Articular chondrocyte of knee joint (primary cell): ENCODE results near the gene PNLIPRP3. TPM values are rescaled to one million over a fixed set of nuclear protein-coding genes. Genes with fewer than 3 reads are reported as not detected.

Source experiments
- small RNA-seq: library from RNA; depleted of rRNA; stranded (forward); fragments of <200 nt; gene quantifications from one replicate; pipeline ENCODE3, GENCODE V24; 2012
- total RNA-seq: library from RNA; depleted of rRNA; stranded (reverse); fragments of >200 nt; gene quantifications from 2 replicates; pipeline ENCODE4 v1.2.3, GENCODE V29; 2012

Gene PNLIPRP3
- not detected in 2 replicates for total RNA-seq

DNA sequence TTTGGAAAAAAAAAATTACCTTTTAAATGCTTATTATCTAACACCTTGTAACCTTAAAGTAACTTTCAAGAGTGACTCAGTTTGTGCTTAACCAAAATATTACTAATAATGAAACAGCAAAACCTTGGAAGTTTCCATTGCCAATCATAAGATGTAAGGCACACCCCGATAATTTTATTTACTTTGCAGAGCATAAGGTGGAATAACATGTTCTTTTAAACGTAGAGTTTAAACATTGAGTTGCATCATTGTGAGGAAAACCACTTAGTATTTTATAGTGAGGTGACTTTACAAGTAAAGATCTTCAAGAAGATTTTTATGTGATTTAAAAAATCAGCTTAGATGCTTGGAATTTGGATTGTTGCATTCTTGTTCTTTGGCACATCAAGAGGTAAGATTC is at the start of gene PNLIPRP3:
Gene PNLIPRP3 (plus strand): TSS at position 177 of the 400 bp plus-strand sequence. CDS start 166 bp downstream, at position 343.

Small RNA genes lying within 50 kb of the gene (small RNA-seq; reads per million reads assigned to genes)
- not detected for gene SNRPGP6

Other genes starting within 250 kb of the PNLIPRP3 start
- 8.9 and 22.7 TPM in 2 replicates for gene GFRA1, start 154.6 kb upstream of the PNLIPRP3 start, total RNA-seq
- gene CCDC172, start 103.4 kb upstream of the PNLIPRP3 start, total RNA-seq, result not detected in 2 replicates
- not detected in 2 replicates for gene PNLIP, start 118.1 kb downstream of the PNLIPRP3 start, total RNA-seq
- not detected in 2 replicates for gene PNLIPRP1, start 163.1 kb downstream of the PNLIPRP3 start, total RNA-seq
- gene PNLIPRP2, start 193.1 kb downstream of the PNLIPRP3 start, total RNA-seq, result not detected in 2 replicates